Suprapubic skin (tissue), 3 donors: ENCODE data around the gene TMEM256.
"Not testable (repeated sequence)": the region's sequence is repeated elsewhere in the genome, so short reads cannot be mapped to it uniquely, and the experiment has no call there.

ENCODE experiments used
- POLR2AphosphoS5 ChIP-seq, 3 donors: sonication (generic); formaldehyde crosslinking; IDR thresholded peaks; one replicate each; pipeline ENCODE4 v1.6.1; 2017; ENCODE audit warnings: antibody characterized with exemption in 3 of 3
- TF ChIP-seq, protein P1 (sequence below), 2 donors: fragments of 200-600 bp in 1 of 2; fragments of 450-650 bp in 1 of 2; sonication (generic) in 1 of 2; IDR thresholded peaks; one replicate each; pipeline ENCODE4 v1.5.1; 2016 to 2019; ENCODE audit warnings: antibody characterized with exemption in 2 of 2, mild to moderate bottlenecking in 1 of 2, moderate library complexity in 1 of 2

DNA sequence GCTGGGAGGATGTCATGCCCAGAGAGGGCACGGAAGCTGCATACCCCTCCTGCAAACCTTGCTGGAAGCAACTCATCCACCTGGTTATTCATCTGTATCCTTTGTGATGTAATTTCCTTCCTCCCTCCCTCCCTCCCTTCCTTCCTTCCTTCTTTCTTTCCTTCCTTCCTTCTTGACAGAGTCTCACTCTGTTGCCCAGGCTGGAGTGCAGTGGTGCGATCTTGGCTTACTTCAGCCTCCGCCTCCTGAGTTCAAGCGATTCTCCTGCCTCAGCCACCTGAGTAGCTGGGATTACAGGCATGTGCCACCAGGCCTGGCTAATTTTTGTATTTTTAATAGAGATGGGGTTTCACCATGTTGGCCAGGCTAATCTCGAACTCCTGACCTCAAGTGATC, 35.3 kb downstream of the TMEM256 start:
- TF ChIP-seq POLR2AphosphoS5 (IDR thresholded peaks at IDR 0.05), result not testable (repeated sequence)
- TF ChIP-seq, protein P1, sequence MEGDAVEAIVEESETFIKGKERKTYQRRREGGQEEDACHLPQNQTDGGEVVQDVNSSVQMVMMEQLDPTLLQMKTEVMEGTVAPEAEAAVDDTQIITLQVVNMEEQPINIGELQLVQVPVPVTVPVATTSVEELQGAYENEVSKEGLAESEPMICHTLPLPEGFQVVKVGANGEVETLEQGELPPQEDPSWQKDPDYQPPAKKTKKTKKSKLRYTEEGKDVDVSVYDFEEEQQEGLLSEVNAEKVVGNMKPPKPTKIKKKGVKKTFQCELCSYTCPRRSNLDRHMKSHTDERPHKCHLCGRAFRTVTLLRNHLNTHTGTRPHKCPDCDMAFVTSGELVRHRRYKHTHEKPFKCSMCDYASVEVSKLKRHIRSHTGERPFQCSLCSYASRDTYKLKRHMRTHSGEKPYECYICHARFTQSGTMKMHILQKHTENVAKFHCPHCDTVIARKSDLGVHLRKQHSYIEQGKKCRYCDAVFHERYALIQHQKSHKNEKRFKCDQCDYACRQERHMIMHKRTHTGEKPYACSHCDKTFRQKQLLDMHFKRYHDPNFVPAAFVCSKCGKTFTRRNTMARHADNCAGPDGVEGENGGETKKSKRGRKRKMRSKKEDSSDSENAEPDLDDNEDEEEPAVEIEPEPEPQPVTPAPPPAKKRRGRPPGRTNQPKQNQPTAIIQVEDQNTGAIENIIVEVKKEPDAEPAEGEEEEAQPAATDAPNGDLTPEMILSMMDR (IDR thresholded peaks at IDR 0.05), result not testable (repeated sequence)
